Stimulated activated memory B cell treated with anti-CD40 and anti-IgM and Interleukin-4, amounts not matched to agents 10 μg/mL and 1 μg/mL and 100 μg/mL, for 72 hours (primary cell): ENCODE results near the gene GOLGA1.

Experiments used
- ATAC-seq: fragments of 150-1000 bp; cut with Tn5 transposase; 2 replicates; pipeline ENCODE4 v1.10.0; 2021
- H3K27ac Mint-ChIP-seq: one replicate; pipeline ENCODE4 v1.8.0; 2022; ENCODE audit warnings: mild to moderate bottlenecking, mixed read lengths
- H3K27me3 Mint-ChIP-seq: one replicate; pipeline ENCODE4 v1.8.0; 2022; ENCODE audit warnings: mixed read lengths
- H3K36me3 Mint-ChIP-seq: one replicate; pipeline ENCODE4 v1.8.0; 2022; ENCODE audit warnings: mixed read lengths
- H3K4me1 Mint-ChIP-seq: one replicate; pipeline ENCODE4 v1.8.0; 2022; ENCODE audit warnings: mixed read lengths
- H3K4me3 Mint-ChIP-seq: one replicate; pipeline ENCODE4 v1.8.0; 2022; ENCODE audit warnings: mild to moderate bottlenecking, moderate library complexity, mixed read lengths
- H3K9me3 Mint-ChIP-seq: one replicate; pipeline ENCODE4 v1.8.0; 2022; ENCODE audit warnings: mixed read lengths

The GOLGA1 gene

GRCh38 chr9:124906966-124907365 lies 33.9 kb downstream of the GOLGA1 start:
- no peak for ATAC-seq
- H3K4me3 Mint-ChIP-seq, result no peak overlapping the region
- no peaks in the 10 kb centered on the region for H3K27me3 Mint-ChIP-seq
- H3K27ac Mint-ChIP-seq, result no peak overlapping the region
- H3K9me3 Mint-ChIP-seq, result no peaks in the 10 kb centered on the region
- H3K4me1 Mint-ChIP-seq, result no peaks in the 10 kb centered on the region
- peaks cover 35% of the 10 kb centered on the region for H3K36me3 Mint-ChIP-seq

- H3K9me3 Mint-ChIP-seq, result no peaks in the 10 kb centered on the region
- H3K36me3 Mint-ChIP-seq, result peaks cover 39% of the 10 kb centered on the region
Observed at GRCh38 chr9:124899845-124900244, 41.0 kb downstream of the GOLGA1 start.

GRCh38 chr9:124897570-124898460 lies 43.1 kb downstream of the GOLGA1 start:
- H3K36me3 Mint-ChIP-seq, result peaks cover 50% of the 10 kb centered on the region
- no peaks in the 10 kb centered on the region for H3K9me3 Mint-ChIP-seq
- H3K27me3 Mint-ChIP-seq, result no peaks in the 10 kb centered on the region
- ATAC-seq, result no peak
- no peak overlapping the region for H3K27ac Mint-ChIP-seq
- H3K4me1 Mint-ChIP-seq, result peaks cover 13% of the 10 kb centered on the region
- no peak overlapping the region for H3K4me3 Mint-ChIP-seq

More at GRCh38 chr9:124899845-124900244, 41.0 kb downstream of the GOLGA1 start:
- no peak overlapping the region for H3K27ac Mint-ChIP-seq
- H3K4me1 Mint-ChIP-seq, result peaks cover 8% of the 10 kb centered on the region
- H3K27me3 Mint-ChIP-seq, result no peaks in the 10 kb centered on the region
- H3K4me3 Mint-ChIP-seq, result no peak overlapping the region
- ATAC-seq, result no peak

GRCh38 chr9:124894741-124895170 lies 46.1 kb downstream of the GOLGA1 start:
- no peaks in the 10 kb centered on the region for H3K27me3 Mint-ChIP-seq
- H3K27ac Mint-ChIP-seq, result peak overlapping the region; percentile 9
- H3K9me3 Mint-ChIP-seq, result no peaks in the 10 kb centered on the region
- H3K4me3 Mint-ChIP-seq, result no peak overlapping the region
- peaks cover 13% of the 10 kb centered on the region for H3K4me1 Mint-ChIP-seq
- ATAC-seq, result peak; percentile 48
- H3K36me3 Mint-ChIP-seq, result peaks cover 66% of the 10 kb centered on the region

- H3K4me1 Mint-ChIP-seq, result peaks cover 13% of the 10 kb centered on the region
- peak overlapping the region; percentile 9 for H3K27ac Mint-ChIP-seq
- H3K9me3 Mint-ChIP-seq, result no peaks in the 10 kb centered on the region
- H3K27me3 Mint-ChIP-seq, result no peaks in the 10 kb centered on the region
- no peak for ATAC-seq
- no peak overlapping the region for H3K4me3 Mint-ChIP-seq
- H3K36me3 Mint-ChIP-seq, result peaks cover 71% of the 10 kb centered on the region
Observed at GRCh38 chr9:124894035-124894740, 46.7 kb downstream of the GOLGA1 start.

- H3K4me1 Mint-ChIP-seq, result peaks cover 20% of the 10 kb centered on the region
- no peak overlapping the region for H3K4me3 Mint-ChIP-seq
- H3K27me3 Mint-ChIP-seq, result no peaks in the 10 kb centered on the region
- no peak overlapping the region for H3K27ac Mint-ChIP-seq
- no peak for ATAC-seq
- H3K36me3 Mint-ChIP-seq, result peaks cover 81% of the 10 kb centered on the region
- no peaks in the 10 kb centered on the region for H3K9me3 Mint-ChIP-seq
Observed at GRCh38 chr9:124890179-124890578, 50.7 kb downstream of the GOLGA1 start.

GRCh38 chr9:124889006-124889405 lies 51.9 kb downstream of the GOLGA1 start:
- Mint-ChIP-seq H3K27ac (no peak overlapping the region), H3K36me3 (peaks cover 76% of the 10 kb centered on the region), H3K9me3 (no peaks in the 10 kb centered on the region), H3K27me3 (no peaks in the 10 kb centered on the region), H3K4me1 (peaks cover 12% of the 10 kb centered on the region), H3K4me3 (no peak overlapping the region)
- no peak for ATAC-seq

GRCh38 chr9:124887832-124888231 lies 53.1 kb downstream of the GOLGA1 start:
- Mint-ChIP-seq H3K27me3 (no peaks in the 10 kb centered on the region), H3K36me3 (peaks cover 67% of the 10 kb centered on the region)

GRCh38 chr9:124886866-124887492 lies 53.9 kb downstream of the GOLGA1 start:
- Mint-ChIP-seq H3K27me3 (no peaks in the 10 kb centered on the region), H3K36me3 (peaks cover 62% of the 10 kb centered on the region), H3K9me3 (no peaks in the 10 kb centered on the region), H3K4me3 (no peak overlapping the region), H3K27ac (peak overlapping the region; percentile 17), H3K4me1 (peaks cover 13% of the 10 kb centered on the region)
- peak; percentile 36 for ATAC-seq

More at GRCh38 chr9:124887832-124888231, 53.1 kb downstream of the GOLGA1 start:
- H3K4me3 Mint-ChIP-seq, result no peak overlapping the region
- H3K4me1 Mint-ChIP-seq, result peaks cover 12% of the 10 kb centered on the region
- no peak for ATAC-seq
- H3K9me3 Mint-ChIP-seq, result no peaks in the 10 kb centered on the region
- H3K27ac Mint-ChIP-seq, result no peak overlapping the region

- ATAC-seq, result no peak
- Mint-ChIP-seq H3K9me3 (no peaks in the 10 kb centered on the region), H3K27ac (peak overlapping the region; percentile 17), H3K4me3 (no peak overlapping the region), H3K4me1 (peaks cover 18% of the 10 kb centered on the region), H3K27me3 (no peaks in the 10 kb centered on the region), H3K36me3 (peaks cover 66% of the 10 kb centered on the region)
Observed at GRCh38 chr9:124886461-124886860, 54.4 kb downstream of the GOLGA1 start.

GRCh38 chr9:124885551-124885950 lies 55.3 kb downstream of the GOLGA1 start:
- no peaks in the 10 kb centered on the region for H3K9me3 Mint-ChIP-seq
- H3K4me1 Mint-ChIP-seq, result peaks cover 19% of the 10 kb centered on the region
- no peaks in the 10 kb centered on the region for H3K27me3 Mint-ChIP-seq
- H3K27ac Mint-ChIP-seq, result peak overlapping the region; percentile 17
- no peak for ATAC-seq
- H3K36me3 Mint-ChIP-seq, result peaks cover 61% of the 10 kb centered on the region
- H3K4me3 Mint-ChIP-seq, result no peak overlapping the region

GRCh38 chr9:124884376-124884775 lies 56.5 kb downstream of the GOLGA1 start:
- Mint-ChIP-seq H3K27me3 (no peaks in the 10 kb centered on the region), H3K36me3 (peaks cover 51% of the 10 kb centered on the region), H3K27ac (no peak overlapping the region), H3K4me1 (peaks cover 28% of the 10 kb centered on the region), H3K4me3 (no peak overlapping the region), H3K9me3 (no peaks in the 10 kb centered on the region)
- ATAC-seq, result no peak

- H3K36me3 Mint-ChIP-seq, result peaks cover 55% of the 10 kb centered on the region
- no peak for ATAC-seq
- H3K9me3 Mint-ChIP-seq, result no peaks in the 10 kb centered on the region
- H3K4me3 Mint-ChIP-seq, result no peak overlapping the region
- no peak overlapping the region for H3K27ac Mint-ChIP-seq
- H3K4me1 Mint-ChIP-seq, result peaks cover 31% of the 10 kb centered on the region
- no peaks in the 10 kb centered on the region for H3K27me3 Mint-ChIP-seq
Observed at GRCh38 chr9:124882231-124882630, 58.7 kb downstream of the GOLGA1 start.

- H3K4me3 Mint-ChIP-seq, result no peak overlapping the region
- H3K27ac Mint-ChIP-seq, result no peak overlapping the region
- H3K36me3 Mint-ChIP-seq, result peaks cover 51% of the 10 kb centered on the region
Observed at GRCh38 chr9:124881138-124881743, 59.6 kb downstream of the GOLGA1 start.

GRCh38 chr9:124880501-124880900 lies 60.4 kb downstream of the GOLGA1 start:
- Mint-ChIP-seq H3K9me3 (no peaks in the 10 kb centered on the region), H3K4me3 (no peak overlapping the region), H3K27ac (peak overlapping the region; percentile 61), H3K36me3 (peaks cover 45% of the 10 kb centered on the region), H3K27me3 (no peaks in the 10 kb centered on the region), H3K4me1 (peaks cover 21% of the 10 kb centered on the region)
- peak; percentile 34 for ATAC-seq

More at GRCh38 chr9:124881138-124881743, 59.6 kb downstream of the GOLGA1 start:
- ATAC-seq, result no peak
- no peaks in the 10 kb centered on the region for H3K9me3 Mint-ChIP-seq
- no peaks in the 10 kb centered on the region for H3K27me3 Mint-ChIP-seq
- peaks cover 21% of the 10 kb centered on the region for H3K4me1 Mint-ChIP-seq
